HCT116 (cell line): ENCODE measurements around the gene NR1I3. TPM values are rescaled to one million over a fixed set of nuclear protein-coding genes. Genes with fewer than 3 reads are reported as not detected.

Source experiments
- ATAC-seq: fragments of 200-7000 bp; cut with Tn5 transposase; 2 replicates; pipeline ENCODE4 v1.9.1; 2020; ENCODE audit warnings: mild to moderate bottlenecking, moderate library complexity
- BruUV-seq: library from RNA; stranded (reverse); fragments of 400-500 nt; replicated peaks from 2 replicates; lab custom pipeline; 2021; lab: Mats Ljungman, UMichigan
- CTCF ChIA-PET: fragments of 300-600 bp; sonication (Branson Sonifier 250); formaldehyde crosslinking; loops from one replicate; lab custom pipeline; 2021; ENCODE audit warnings: antibody characterized with exemption; lab: Charles Lee
- POLR2A ChIA-PET: fragments of 300-600, 350-600 bp; sonication (Branson Sonifier 250); formaldehyde crosslinking; loops from one replicate; lab custom pipeline; 2021; ENCODE audit warnings: antibody characterized with exemption; lab: Charles Lee
- RAD21 ChIA-PET, 2 experiments: fragments of 300-600 bp; sonication (Branson Sonifier 250); formaldehyde crosslinking; loops; one replicate each; lab custom pipeline; 2023; ENCODE audit warnings: low total read pairs in 2 of 2; ENCODE audit not compliant: uncharacterized antibody in 2 of 2, unreplicated experiment in 2 of 2, low non-redundant PET in 1 of 2; lab: Charles Lee
- DNase-seq: peaks from one replicate; pipeline ENCODE4 v3.0.0-alpha.2; 2010; ENCODE audit warnings: low read depth, low spot score
- H2AFZ ChIP-seq: fragments of 200-600 bp; shearing (Covaris generic), sonication (generic); 2 replicates; pipeline ENCODE4 v1.6.1; 2017; ENCODE audit warnings: low read depth, mixed run types, mixed read lengths, antibody characterized with exemption, low read length; ENCODE audit not compliant: poor library complexity, severe bottlenecking
- H3K27ac ChIP-seq: 2 replicates; pipeline ENCODE4 v1.5.1; 2012; ENCODE audit warnings: low read depth, low read length
- H3K27me3 ChIP-seq: fragments of 200-600 bp; sonication (generic); 2 replicates; pipeline ENCODE4 v1.6.1; 2016; ENCODE audit warnings: mixed run types, low read length, mixed read lengths; ENCODE audit not compliant: insufficient read depth
- H3K36me3 ChIP-seq, 2 experiments: fragments of 200-500 bp in 1 of 2; fragments of 200-600 bp in 1 of 2; sonication (Bioruptor generic) in 1 of 2; sonication (generic) in 1 of 2; 2 replicates each; pipeline versions ENCODE4 v1.5.1 to v1.6.1; 2014 to 2016; ENCODE audit warnings: low read length in 2 of 2, inconsistent platforms in 1 of 2, mixed read lengths in 1 of 2, mixed run types in 1 of 2; ENCODE audit not compliant: insufficient read depth in 2 of 2, control insufficient read depth in 1 of 2
- H3K4me1 ChIP-seq, 2 experiments: fragments of 200-600 bp in 1 of 2; sonication (generic) in 1 of 2; 2 replicates each; pipeline versions ENCODE4 v1.5.1 to v1.6.1; 2012 to 2017; ENCODE audit warnings: low read length in 2 of 2, inconsistent platforms in 1 of 2, mild to moderate bottlenecking in 1 of 2, mixed read lengths in 1 of 2, mixed run types in 1 of 2, moderate library complexity in 1 of 2; ENCODE audit not compliant: insufficient read depth in 2 of 2, control insufficient read depth in 1 of 2
- H3K4me2 ChIP-seq: fragments of 200-600 bp; sonication (generic); 2 replicates; pipeline ENCODE4 v1.6.1; 2017; ENCODE audit warnings: mixed run types, low read length, mixed read lengths
- H3K4me3 ChIP-seq, 2 experiments: fragments of 200-600 bp in 1 of 2; sonication (generic) in 1 of 2; replicated peaks in 1 of 2; 2 replicates each; pipeline ENCODE4 v1.5.1; 2011 to 2016; ENCODE audit warnings: low read length in 2 of 2, control low read depth in 1 of 2, low read depth in 1 of 2, mild to moderate bottlenecking in 1 of 2, mixed read lengths in 1 of 2, mixed run types in 1 of 2
- H3K79me2 ChIP-seq: fragments of 200-600 bp; sonication (generic); 2 replicates; pipeline ENCODE4 v1.6.1; 2017; ENCODE audit warnings: mild to moderate bottlenecking, mixed run types, low read length, moderate library complexity, mixed read lengths; ENCODE audit not compliant: insufficient read depth
- H3K9ac ChIP-seq: fragments of 200-600 bp; sonication (generic); 2 replicates; pipeline ENCODE4 v1.6.1; 2016; ENCODE audit warnings: low read length, mixed read lengths
- H3K9me2 ChIP-seq: fragments of 200-600 bp; sonication (generic), shearing (Covaris generic); 2 replicates; pipeline ENCODE4 v1.6.1; 2017; ENCODE audit warnings: mixed run types, mild to moderate bottlenecking, moderate library complexity; ENCODE audit not compliant: insufficient read depth
- H3K9me3 ChIP-seq, 2 experiments: fragments of 200-500 bp in 1 of 2; fragments of 200-600 bp in 1 of 2; sonication (Bioruptor generic) in 1 of 2; sonication (generic) in 1 of 2; 2 replicates each; pipeline ENCODE4 v1.6.1; 2014 to 2017; ENCODE audit warnings: low read length in 2 of 2, mixed read lengths in 2 of 2, inconsistent platforms in 1 of 2, low read depth in 1 of 2, mild to moderate bottlenecking in 1 of 2, mixed run types in 1 of 2, moderate library complexity in 1 of 2; ENCODE audit not compliant: control insufficient read depth in 1 of 2, insufficient read depth in 1 of 2
- H4K20me1 ChIP-seq: fragments of 200-600 bp; sonication (generic), shearing (Covaris generic); 2 replicates; pipeline ENCODE4 v1.6.1; 2017; ENCODE audit warnings: mixed run types, mild to moderate bottlenecking, moderate library complexity; ENCODE audit not compliant: insufficient read depth
- ATF3 ChIP-seq: IDR thresholded peaks from 2 replicates; pipeline ENCODE4 v1.6.1; 2012
- CEBPB ChIP-seq: IDR thresholded peaks from 2 replicates; pipeline ENCODE4 v1.6.1; 2012; ENCODE audit warnings: low read depth
- EGR1 ChIP-seq: IDR thresholded peaks from 2 replicates; pipeline ENCODE4 v1.6.1; 2012; ENCODE audit warnings: low read depth
- EZH2 ChIP-seq: fragments of 200-600 bp; sonication (generic); IDR thresholded peaks from 2 replicates; pipeline ENCODE4 v1.6.1; 2017; ENCODE audit warnings: antibody characterized with exemption, mixed run types
- EZH2phosphoT487 ChIP-seq: fragments of 200-600 bp; IDR thresholded peaks from 2 replicates; pipeline ENCODE4 v1.6.1; 2018; ENCODE audit warnings: antibody characterized with exemption, borderline replicate concordance
- MAX ChIP-seq: IDR thresholded peaks from 2 replicates; pipeline ENCODE4 v1.6.1; 2012
- POLR2A ChIP-seq: IDR thresholded peaks from 2 replicates; pipeline ENCODE4 v1.7.0; 2011; ENCODE audit warnings: borderline replicate concordance; ENCODE audit not compliant: insufficient read depth, insufficient read length; ENCODE audit errors: extremely low read depth
- POLR2AphosphoS5 ChIP-seq: IDR thresholded peaks from 2 replicates; pipeline ENCODE4 v1.6.1; 2011; ENCODE audit warnings: mild to moderate bottlenecking, low read depth, low read length, moderate library complexity
- RAD21 ChIP-seq: IDR thresholded peaks from 2 replicates; pipeline ENCODE4 v1.6.1; 2012; ENCODE audit warnings: low read depth, mild to moderate bottlenecking
- SIN3A ChIP-seq: IDR thresholded peaks from 2 replicates; pipeline ENCODE4 v1.6.1; 2012; ENCODE audit warnings: low read depth
- SRF ChIP-seq: IDR thresholded peaks from 2 replicates; pipeline ENCODE4 v1.6.1; 2012; ENCODE audit warnings: low read depth
- TCF7L2 ChIP-seq: IDR thresholded peaks from 2 replicates; pipeline ENCODE4 v1.7.0; 2011; ENCODE audit warnings: borderline replicate concordance, inconsistent platforms; ENCODE audit not compliant: insufficient read depth, insufficient read length; ENCODE audit errors: extremely low read depth
- YY1 ChIP-seq: IDR thresholded peaks from 2 replicates; pipeline ENCODE4 v1.6.1; 2011; ENCODE audit warnings: low read length, low read depth, moderate library complexity, mild to moderate bottlenecking; ENCODE audit not compliant: insufficient replicate concordance; ENCODE audit errors: extremely low read depth
- ZBTB33 ChIP-seq: IDR thresholded peaks from 2 replicates; pipeline ENCODE4 v1.6.1; 2011; ENCODE audit warnings: mild to moderate bottlenecking, low read length, moderate library complexity; ENCODE audit not compliant: insufficient replicate concordance; ENCODE audit errors: extremely low read depth
- ZFX ChIP-seq: fragments of 450-650 bp; IDR thresholded peaks from 2 replicates; pipeline ENCODE4 v1.6.1; 2017
- ZNF274 ChIP-seq: fragments of 200-500 bp; sonication (Bioruptor generic); IDR thresholded peaks from 2 replicates; pipeline ENCODE4 v1.6.1; 2014; ENCODE audit warnings: mild to moderate bottlenecking, low read depth, low read length, inconsistent platforms
- intact Hi-C: fragments of 100-400 bp; cut with micrococcal nuclease; formaldehyde crosslinking; loops from 2 replicates; pipeline ENCODE4 v1.10.0; 2022
- total RNA-seq: library from RNA; stranded (reverse); gene quantifications from one replicate; pipeline ENCODE4 v1.2.1, GENCODE V29; 2021; ENCODE audit not compliant: unreplicated experiment

The NR1I3 gene
- total RNA-seq, 1 experiment from 2014 or later, result not detected

- TF ChIP-seq ZFX, result no peak
- no peak for TF ChIP-seq EZH2phosphoT487
- no peak for TF ChIP-seq SIN3A
- no peak for TF ChIP-seq ZBTB33
- no peak for TF ChIP-seq SRF
- no peak for TF ChIP-seq RAD21
- no peak for TF ChIP-seq CEBPB
- TF ChIP-seq, all 23 proteins: peak for 0
These were observed 29.3 kb upstream of the NR1I3 start (continued) for GRCh38 chr1:161267321-161267720.

- no TSS peak for BruUV-seq
- no peak for DNase-seq
- no peak for TF ChIP-seq ZNF274
- TF ChIP-seq ZFX, result no peak
- TF ChIP-seq YY1, result no peak
- TF ChIP-seq ZBTB33, result no peak
- no peak for TF ChIP-seq SIN3A
- no peak for TF ChIP-seq EGR1
- TF ChIP-seq TCF7L2, result no peak
- TF ChIP-seq ATF3, result no peak
- TF ChIP-seq MAX, result no peak
- TF ChIP-seq POLR2AphosphoS5, result no peak
- TF ChIP-seq CEBPB, result no peak
- TF ChIP-seq EZH2, result no peak
- no peak for TF ChIP-seq POLR2A
- TF ChIP-seq, all 23 proteins: peak for 0
- ChIA-PET CTCF (no interaction called here), RAD21 (no interaction called here), POLR2A (no interaction called here)
- no peak overlapping the region for H3K4me3 ChIP-seq
- H3K27me3 ChIP-seq, result no peaks in the 10 kb centered on the region
- no peak overlapping the region for H3K27ac ChIP-seq
- no peak overlapping the region for H2AFZ ChIP-seq
- no peaks in the 10 kb centered on the region for H3K36me3 ChIP-seq
- H3K4me1 ChIP-seq, result peaks cover 0 to 5% of the 10 kb centered on the region in 2 experiments; a peak in 1 of 4 replicates
- no peaks in the 10 kb centered on the region for H3K9me3 ChIP-seq
- H3K79me2 ChIP-seq, result no peaks in the 10 kb centered on the region
- no peak overlapping the region for H3K4me2 ChIP-seq
- intact Hi-C loops, result no loop called here
- no peak for ATAC-seq
- no peak overlapping the region for H3K9ac ChIP-seq
- no peaks in the 10 kb centered on the region for H3K9me2 ChIP-seq
- no peaks in the 10 kb centered on the region for H4K20me1 ChIP-seq
These were observed 28.8 kb upstream of the NR1I3 start for GRCh38 chr1:161266836-161267235.
